H1 (cell line): Measurements from ENCODE around the gene TNC. TPM values are rescaled to one million over a fixed set of nuclear protein-coding genes. Genes with fewer than 3 reads are reported as not detected.

Experiments
- CTCF ChIA-PET: fragments of 300-600 bp; sonication (Branson Sonifier 250); formaldehyde crosslinking; loops from one replicate; lab custom pipeline; 2021; ENCODE audit not compliant: partially characterized antibody; lab: Charles Lee
- POLR2A ChIA-PET: fragments of 300-600 bp; sonication (Branson Sonifier 250); formaldehyde crosslinking; loops from one replicate; lab custom pipeline; 2021; ENCODE audit warnings: inconsistent platforms; ENCODE audit not compliant: partially characterized antibody; lab: Charles Lee
- DNase-seq, 2 experiments: peaks; one replicate each; pipeline versions ENCODE4 v3.0.0 to v3.0.0-alpha.2; 2010 to 2022; ENCODE audit warnings: low spot score in 2 of 2, low read depth in 1 of 2, mixed read lengths in 1 of 2
- FAIRE-seq: peaks from 2 replicates; lab custom pipeline; 2011; peaks lifted over from hg19 to GRCh38; lab: Jason Lieb, UNC
- H2AFZ ChIP-seq: 2 replicates; pipeline ENCODE4 v1.8.1; 2012; ENCODE audit warnings: low read length, inconsistent platforms
- H2AK5ac ChIP-seq: 2 replicates; pipeline ENCODE4 v1.6.1; 2013; ENCODE audit warnings: low read depth, low read length
- H2BK120ac ChIP-seq: replicated peaks from 2 replicates; pipeline ENCODE3; 2013; ENCODE audit warnings: low read depth, low read length, inconsistent platforms
- H2BK12ac ChIP-seq: 2 replicates; pipeline ENCODE4 v1.6.1; 2013; ENCODE audit warnings: low read depth, low read length
- H2BK15ac ChIP-seq: 2 replicates; pipeline ENCODE4 v1.6.1; 2013; ENCODE audit warnings: low read length
- H2BK20ac ChIP-seq: 2 replicates; pipeline ENCODE4 v1.6.1; 2013; ENCODE audit warnings: low read length
- H2BK5ac ChIP-seq: 2 replicates; pipeline ENCODE4 v1.6.1; 2013; ENCODE audit warnings: low read depth, low read length
- H3K14ac ChIP-seq: 2 replicates; pipeline ENCODE4 v1.6.1; 2013; ENCODE audit warnings: inconsistent platforms; ENCODE audit not compliant: insufficient read length
- H3K18ac ChIP-seq: 2 replicates; pipeline ENCODE4 v1.6.1; 2013; ENCODE audit warnings: low read length; ENCODE audit errors: extremely low read depth
- H3K23ac ChIP-seq: 2 replicates; pipeline ENCODE4 v1.6.1; 2013; ENCODE audit warnings: inconsistent platforms; ENCODE audit not compliant: insufficient read length
- H3K23me2 ChIP-seq: 2 replicates; pipeline ENCODE4 v1.6.1; 2013; ENCODE audit warnings: low read depth, low read length
- H3K27ac ChIP-seq: 2 replicates; pipeline ENCODE4 v1.6.1; 2011; ENCODE audit warnings: low read depth, low read length, inconsistent platforms
- H3K27me3 ChIP-seq, 4 experiments: replicated peaks in 1 of 4; 1 replicate in 1 of 4; 2 replicates in 3 of 4; pipeline versions ENCODE4 v1.6.1 to v1.8.1; 2011 to 2013; ENCODE audit warnings: low read length in 3 of 4, mild to moderate bottlenecking in 3 of 4, inconsistent platforms in 2 of 4, mixed read lengths in 2 of 4, moderate library complexity in 1 of 4; ENCODE audit not compliant: control insufficient read depth in 3 of 4, insufficient read depth in 3 of 4; ENCODE audit errors: extremely low read depth in 1 of 4
- H3K36me3 ChIP-seq, 4 experiments: 2 replicates each; pipeline versions ENCODE4 v1.6.1 to v1.8.1; 2011 to 2013; ENCODE audit warnings: mild to moderate bottlenecking in 4 of 4, low read length in 3 of 4, moderate library complexity in 2 of 4, control low read depth in 1 of 4, inconsistent platforms in 1 of 4; ENCODE audit not compliant: insufficient read depth in 4 of 4, control insufficient read depth in 2 of 4
- H3K4ac ChIP-seq: replicated peaks from 2 replicates; pipeline ENCODE3; 2013; ENCODE audit warnings: low read length, low read depth, mixed read lengths, inconsistent platforms; ENCODE audit not compliant: insufficient read length
- H3K4me1 ChIP-seq, 4 experiments: replicated peaks in 1 of 4; 1 replicate in 1 of 4; 2 replicates in 3 of 4; pipeline versions ENCODE4 v1.6.1 to v1.8.1; 2011 to 2013; ENCODE audit warnings: low read length in 3 of 4, inconsistent platforms in 2 of 4, mixed read lengths in 1 of 4; ENCODE audit not compliant: insufficient read depth in 4 of 4, control insufficient read depth in 3 of 4
- H3K4me2 ChIP-seq, 2 experiments: 2 replicates each; pipeline versions ENCODE4 v1.6.1 to v1.8.1; 2011 to 2013; ENCODE audit warnings: low read depth in 2 of 2, low read length in 2 of 2, control low read depth in 1 of 2, inconsistent platforms in 1 of 2, mild to moderate bottlenecking in 1 of 2; ENCODE audit not compliant: insufficient read depth in 1 of 2
- H3K4me3 ChIP-seq, 4 experiments: fragments of 200-600, 300-600 bp in 1 of 4; sonication (generic), shearing (Covaris generic), sonication (Bioruptor Twin) in 1 of 4; 2 replicates each; pipeline versions ENCODE4 v1.5.1 to v1.8.1; 2011 to 2016; ENCODE audit warnings: low read length in 4 of 4, low read depth in 3 of 4, control low read depth in 2 of 4, inconsistent platforms in 2 of 4, mild to moderate bottlenecking in 2 of 4, mixed read lengths in 1 of 4, moderate library complexity in 1 of 4; ENCODE audit not compliant: insufficient read depth in 2 of 4; ENCODE audit errors: extremely low read depth in 1 of 4
- H3K56ac ChIP-seq: replicated peaks from 2 replicates; pipeline ENCODE3; 2013; ENCODE audit warnings: low read depth, mild to moderate bottlenecking, mixed read lengths, low read length, inconsistent platforms; ENCODE audit not compliant: insufficient read length
- H3K79me1 ChIP-seq: 2 replicates; pipeline ENCODE4 v1.6.1; 2013; ENCODE audit warnings: low read depth, low read length, control low read depth
- H3K79me2 ChIP-seq, 2 experiments: 2 replicates each; pipeline versions ENCODE4 v1.6.1 to v1.8.1; 2012 to 2013; ENCODE audit warnings: low read length in 2 of 2, mild to moderate bottlenecking in 2 of 2, inconsistent platforms in 1 of 2; ENCODE audit not compliant: insufficient read depth in 2 of 2, control insufficient read depth in 1 of 2
- H3K9ac ChIP-seq, 4 experiments: replicated peaks in 1 of 4; 1 replicate in 1 of 4; 2 replicates in 3 of 4; pipeline versions ENCODE4 v1.6.1 to v1.8.1; 2011 to 2013; ENCODE audit warnings: low read depth in 3 of 4, low read length in 3 of 4, control low read depth in 2 of 4, mild to moderate bottlenecking in 2 of 4, moderate library complexity in 2 of 4, inconsistent platforms in 1 of 4; ENCODE audit errors: extremely low read depth in 1 of 4
- H3K9me3 ChIP-seq, 2 experiments: 2 replicates each; pipeline versions ENCODE4 v1.6.1 to v1.8.1; 2012 to 2013; ENCODE audit warnings: mild to moderate bottlenecking in 2 of 2, moderate library complexity in 2 of 2, control low read depth in 1 of 2, inconsistent platforms in 1 of 2, low read depth in 1 of 2, low read length in 1 of 2, mixed read lengths in 1 of 2; ENCODE audit not compliant: insufficient read depth in 2 of 2
- H4K20me1 ChIP-seq, 2 experiments: replicated peaks in 1 of 2; 2 replicates each; pipeline versions ENCODE3 to v1.8.1; 2011 to 2013; ENCODE audit warnings: inconsistent platforms in 2 of 2, low read length in 2 of 2, mild to moderate bottlenecking in 1 of 2; ENCODE audit not compliant: insufficient read depth in 2 of 2, control insufficient read depth in 1 of 2
- H4K5ac ChIP-seq: 2 replicates; pipeline ENCODE4 v1.6.1; 2013; ENCODE audit warnings: low read length, low read depth, mixed read lengths, inconsistent platforms; ENCODE audit not compliant: insufficient read length
- H4K8ac ChIP-seq: 2 replicates; pipeline ENCODE4 v1.8.0; 2013; ENCODE audit warnings: mild to moderate bottlenecking, moderate library complexity, low read length, inconsistent platforms; ENCODE audit not compliant: insufficient read depth; ENCODE audit errors: extremely low read depth
- H4K91ac ChIP-seq: replicated peaks from 2 replicates; pipeline ENCODE3; 2013; ENCODE audit warnings: low read length, mixed read lengths, inconsistent platforms; ENCODE audit not compliant: insufficient read length
- BACH1 ChIP-seq: IDR thresholded peaks from 2 replicates; pipeline ENCODE4 v1.6.1; 2012; ENCODE audit warnings: low read length, improper control_type of control experiment
- BCL11A ChIP-seq, 2 experiments: IDR thresholded peaks; one replicate each; pipeline ENCODE4 v1.6.1; 2011; ENCODE audit warnings: low read depth in 2 of 2, low read length in 2 of 2, mild to moderate bottlenecking in 2 of 2
- CHD1 ChIP-seq: IDR thresholded peaks from 2 replicates; pipeline ENCODE4 v1.6.1; 2012; ENCODE audit warnings: low read depth, low read length, improper control_type of control experiment
- CTBP2 ChIP-seq: IDR thresholded peaks from 2 replicates; pipeline ENCODE4 v1.7.0; 2011; ENCODE audit warnings: borderline replicate concordance, mild to moderate bottlenecking, moderate library complexity, mixed read lengths, low read length; ENCODE audit not compliant: insufficient read depth, insufficient read length
- JUN ChIP-seq: IDR thresholded peaks from 2 replicates; pipeline ENCODE4 v1.6.1; 2011; ENCODE audit warnings: low read depth, mild to moderate bottlenecking, improper control_type of control experiment, low read length
- KDM4A ChIP-seq: IDR thresholded peaks from one replicate; pipeline ENCODE4 v1.7.1; 2012; ENCODE audit warnings: low read depth, mild to moderate bottlenecking, moderate library complexity, low read length, inconsistent platforms; ENCODE audit not compliant: severe bottlenecking
- POU5F1 ChIP-seq: IDR thresholded peaks from 2 replicates; pipeline ENCODE4 v1.6.1; 2011; ENCODE audit warnings: low read depth, mild to moderate bottlenecking, low read length, moderate library complexity
- RAD21 ChIP-seq, 2 experiments: IDR thresholded peaks in 1 of 2; conservative IDR thresholded peaks in 1 of 2; 2 replicates each; pipeline ENCODE4 v1.6.1; 2011; ENCODE audit warnings: low read depth in 2 of 2, low read length in 2 of 2, improper control_type of control experiment in 1 of 2, inconsistent platforms in 1 of 2, mild to moderate bottlenecking in 1 of 2, moderate library complexity in 1 of 2
- RXRA ChIP-seq: IDR thresholded peaks from 2 replicates; pipeline ENCODE4 v1.6.1; 2011; ENCODE audit warnings: low read depth, mild to moderate bottlenecking, low read length, moderate library complexity; ENCODE audit not compliant: insufficient read depth
- SIX5 ChIP-seq: IDR thresholded peaks from 2 replicates; pipeline ENCODE4 v1.6.1; 2011; ENCODE audit warnings: mild to moderate bottlenecking, low read depth, low read length
- SP1 ChIP-seq: IDR thresholded peaks from 2 replicates; pipeline ENCODE4 v1.6.1; 2011; ENCODE audit warnings: low read depth, low read length
- SUZ12 ChIP-seq: fragments of 200-600 bp; sonication (generic); IDR thresholded peaks from 2 replicates; pipeline ENCODE4 v1.6.1; 2012; ENCODE audit warnings: mild to moderate bottlenecking, inconsistent platforms, low read length, moderate library complexity, mixed read lengths
- TAF1 ChIP-seq: IDR thresholded peaks from 2 replicates; pipeline ENCODE4 v1.6.1; 2011; ENCODE audit warnings: mild to moderate bottlenecking, low read depth, low read length
- WGBS, 2 experiments: shearing (Covaris generic) in 1 of 2; methylation state at CpG; one replicate each; pipeline versions ENCODE4 v1.1.6 to v1.1.7; 2013 to 2015; ENCODE audit warnings: low lambda C conversion rate in 2 of 2, mixed read lengths in 2 of 2, inconsistent platforms in 1 of 2, low coverage in 1 of 2, missing lambda C conversion rate in 1 of 2; ENCODE audit not compliant: insufficient replicate concordance in 2 of 2, insufficient coverage in 1 of 2, insufficient read length in 1 of 2; ENCODE audit errors: extremely low coverage in 1 of 2, missing lambda C conversion rate in 1 of 2; 5-methylcytosine and 5-hydroxymethylcytosine counted together
- polyA plus RNA-seq, 7 experiments: library from polyadenylated mRNA; depleted of rRNA in 3 of 7; stranded (reverse) in 5 of 7; unstranded in 2 of 7; fragments of >200 nt in 5 of 7; fragments of 200-250 nt in 2 of 7; gene quantifications; 1 replicate in 5 of 7; 2 replicates in 1 of 7; 4 replicates in 1 of 7; pipeline versions ENCODE4 v1.2.1 to v1.2.3, GENCODE V29; 2011 to 2013; ENCODE audit warnings: missing spikeins in 2 of 7, mixed read lengths in 2 of 7
- total RNA-seq: library from RNA; stranded (reverse); fragmentation: NEBNext Ultra II Directional; extraction: Animal tissue kit (Norgen Biotek cat#: 25700); gene quantifications from 2 replicates; pipeline ENCODE4 v1.2.1, GENCODE V29; 2021
- TF ChIP-seq, protein P1 (sequence below): IDR thresholded peaks from 2 replicates; pipeline ENCODE4 v1.6.1; 2011; ENCODE audit warnings: low read depth, mild to moderate bottlenecking, low read length; ENCODE audit not compliant: insufficient read depth

TNC gene
- total and polyA plus RNA-seq, 2 of the 8 experiments (the other 6 are each of a cell fraction or from before 2014, with no cell fraction given): 6.2 to 11.4 TPM

DNA sequence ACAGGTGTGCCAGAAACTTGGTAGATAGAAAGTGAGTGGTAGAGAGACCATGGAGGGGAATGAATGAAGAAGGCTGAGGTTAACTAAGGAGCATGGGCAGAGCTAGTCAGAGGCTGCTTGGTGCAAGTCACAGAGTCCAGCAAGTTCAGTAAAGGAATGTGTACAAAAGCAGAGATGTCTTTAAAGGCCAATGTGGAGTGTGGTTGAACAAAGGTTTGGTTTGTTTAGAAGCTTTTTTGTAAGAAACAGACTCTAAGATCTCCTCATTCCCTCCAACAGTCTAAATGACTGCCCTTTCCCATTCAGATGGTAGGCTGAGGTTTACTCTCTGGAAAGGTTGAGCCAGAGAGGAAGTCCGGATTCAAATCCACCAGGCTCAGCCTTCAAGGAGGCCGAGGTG is 84.2 kb downstream of the TNC start:
- Histone ChIP-seq H3K56ac (no peak overlapping the region), H3K18ac (no peak overlapping the region), H3K27me3 (no peaks in the 10 kb centered on the region), H3K4ac (no peak overlapping the region), H2AK5ac (no peak overlapping the region), H3K4me2 (no peak overlapping the region), H4K91ac (no peak overlapping the region), H2AFZ (no peak overlapping the region), H3K27ac (no peak overlapping the region), H3K23ac (no peak overlapping the region), H3K79me1 (no peaks in the 10 kb centered on the region), H2BK5ac (no peak overlapping the region), H3K36me3 (no peaks in the 10 kb centered on the region; a peak in 1 of 8 replicates), H4K8ac (no peak overlapping the region), H2BK20ac (no peak overlapping the region), H3K79me2 (no peaks in the 10 kb centered on the region), H2BK15ac (no peak overlapping the region), H3K4me1 (no peaks in the 10 kb centered on the region), H3K14ac (no peak overlapping the region), H2BK120ac (no peak overlapping the region), H4K20me1 (no peaks in the 10 kb centered on the region), H3K9me3 (no peaks in the 10 kb centered on the region), H3K4me3 (no peak overlapping the region), H3K9ac (no peak overlapping the region), H3K23me2 (no peaks in the 10 kb centered on the region), H4K5ac (no peak overlapping the region), H2BK12ac (no peak overlapping the region)
- WGBS, 2 experiments: 86% methylated on average over 2 of the region's 2 CpGs; no CpG with 5 or more reads in 1 of the 2 experiments
- CTCF ChIA-PET: interaction anchor here (1.6 kb wide), 1 partner anchor 12 kb away, joined by 9 read pairs; no protein-coding TSS in a partner anchor
- no peak for DNase-seq
- POLR2A ChIA-PET: interaction anchor here (0.6 kb wide), 1 partner anchor 1383 kb away, joined by 3 read pairs; no protein-coding TSS in a partner anchor
- FAIRE-seq: no peak
- TF ChIP-seq RAD21 (IDR thresholded peaks at IDR 0.05 in 1 of 2, conservative IDR thresholded peaks at IDR 0.05 in 1 of 2; ENCODE audit: low read depth in 2 of 2, low read length in 2 of 2) (no peak), KDM4A (no peak), SUZ12 (no peak), CHD1 (no peak), BACH1 (no peak), BCL11A (IDR thresholded peaks at IDR 0.05; ENCODE audit: low read depth in 2 of 2, low read length in 2 of 2) (no peak), SIX5 (no peak), JUN (no peak), TAF1 (no peak), CTBP2 (no peak), POU5F1 (no peak), RXRA (no peak), SP1 (no peak)
- TF ChIP-seq, protein P1, sequence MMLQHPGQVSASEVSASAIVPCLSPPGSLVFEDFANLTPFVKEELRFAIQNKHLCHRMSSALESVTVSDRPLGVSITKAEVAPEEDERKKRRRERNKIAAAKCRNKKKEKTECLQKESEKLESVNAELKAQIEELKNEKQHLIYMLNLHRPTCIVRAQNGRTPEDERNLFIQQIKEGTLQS: no peak
